ENCODE measurements around the gene SUSD2.
A peak's percentile ranks its signal among the peaks of the same experiment; 100 is the strongest.
"Not testable (repeated sequence)": the region's sequence is repeated elsewhere in the genome, so short reads cannot be mapped to it uniquely, and the experiment has no call there.

Gene SUSD2

GRCh38 chr22:24177456-24177855, 3.8 kb upstream of the SUSD2 start:
- no peak for DNase-seq

GRCh38 chr22:24178021-24178431, 3.3 kb upstream of the SUSD2 start:
- no peak for DNase-seq

- no peak for DNase-seq
Measured at GRCh38 chr22:24178502-24179440, 2.5 kb upstream of the SUSD2 start.

- no peak for DNase-seq
Measured at GRCh38 chr22:24179478-24180210, 1.6 kb upstream of the SUSD2 start.

- no peak for DNase-seq
Measured at GRCh38 chr22:24180316-24181087, 785 bp upstream of the SUSD2 start.

- DNase-seq, result no peak
Measured at GRCh38 chr22:24181996-24182899, 961 bp downstream of the SUSD2 start.

- not testable (repeated sequence) for DNase-seq
Measured at GRCh38 chr22:24182900-24183246, 1.6 kb downstream of the SUSD2 start.

GRCh38 chr22:24183321-24184031, 2.2 kb downstream of the SUSD2 start:
- no peak for DNase-seq

- no peak for DNase-seq
Measured at GRCh38 chr22:24184057-24184798, 2.9 kb downstream of the SUSD2 start.

GRCh38 chr22:24185001-24185500, 3.8 kb downstream of the SUSD2 start:
- no peak for DNase-seq

- no peak for DNase-seq
Measured at GRCh38 chr22:24185501-24186351, 4.4 kb downstream of the SUSD2 start.

- DNase-seq, result no peak
Measured at GRCh38 chr22:24186352-24186740, 5.1 kb downstream of the SUSD2 start.

GRCh38 chr22:24186892-24187670, 5.8 kb downstream of the SUSD2 start:
- no peak for DNase-seq

GRCh38 chr22:24187731-24188644, 6.7 kb downstream of the SUSD2 start:
- no peak for DNase-seq

- DNase-seq, result no peak
Measured at GRCh38 chr22:24188705-24189248, 7.5 kb downstream of the SUSD2 start.

- DNase-seq, result peak; percentile 73 to 74
Measured at GRCh38 chr22:24189249-24190158, 8.2 kb downstream of the SUSD2 start.
